ENCODE measurements around the gene PROK1. TPM values are rescaled to one million over a fixed set of nuclear protein-coding genes. Genes with fewer than 3 reads are reported as not detected.
"Not testable (repeated sequence)": the region's sequence is repeated elsewhere in the genome, so short reads cannot be mapped to it uniquely, and the experiment has no call there.

The PROK1 gene
- total and polyA plus RNA-seq, 2 of the 4 experiments (the other 2 are of a cell fraction), result not detected

DNA sequence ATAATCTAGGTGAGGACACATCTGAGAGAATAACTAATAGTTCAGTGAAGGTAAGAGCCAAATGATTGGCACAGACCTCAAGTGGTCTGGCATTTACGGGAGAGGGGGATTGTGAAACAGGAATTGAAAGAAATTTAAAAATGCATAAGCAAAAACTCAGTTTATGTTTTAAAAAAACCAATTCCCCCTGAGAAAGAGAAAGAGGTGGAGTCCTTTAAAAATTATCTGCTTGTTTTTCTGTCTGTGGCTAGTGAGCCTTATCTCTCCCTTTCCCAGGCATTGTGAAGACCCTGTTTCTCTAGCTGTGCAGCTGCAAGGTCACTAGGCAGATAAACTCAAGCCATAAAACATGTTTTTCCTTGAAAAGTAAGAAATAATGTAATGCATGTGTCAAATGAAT lies 37.9 kb upstream of the PROK1 start:
- H3K4me3 ChIP-seq (ENCODE audit: insufficient read depth, low read depth, low read length); POLR2A ChIA-PET (ENCODE audit: unreplicated experiment); ATAC-seq (ENCODE audit: low read depth); H3K79me1 ChIP-seq (ENCODE audit: low read depth in 1 of 2, low read length in 2 of 2); BruUV-seq (replicated peaks); H4K5ac ChIP-seq (ENCODE audit: low read depth, low read length); H2AK5ac ChIP-seq (ENCODE audit: low read depth, low read length); H2BK20ac ChIP-seq (ENCODE audit: low read depth, low read length); H3K9ac ChIP-seq (ENCODE audit: low read depth, low read length); H3K18ac ChIP-seq (ENCODE audit: low read depth, low read length); H3K56ac ChIP-seq (ENCODE audit: extremely low read depth, insufficient read depth, low read length); H3K4me1 ChIP-seq (ENCODE audit: control insufficient read depth, insufficient read depth, low read length); H3K36me3 ChIP-seq (ENCODE audit: control insufficient read depth, insufficient read depth, low read length); H2AK9ac ChIP-seq (replicated peaks; ENCODE audit: low read depth, low read length, poor library complexity); H2BK5ac ChIP-seq (ENCODE audit: low read depth, low read length, poor library complexity, severe bottlenecking); H4K20me1 ChIP-seq (ENCODE audit: insufficient read depth, low read length); dilution Hi-C loops (cut with HindIII; ENCODE audit: low sequenced_read_pairs, unreplicated experiment); H3K9me1 ChIP-seq (ENCODE audit: insufficient read depth, low read length); H2BK15ac ChIP-seq (ENCODE audit: low read depth, low read length); H3K14ac ChIP-seq (replicated peaks; ENCODE audit: low read depth, low read length); DNase-seq; H3K9me3 ChIP-seq (ENCODE audit: control insufficient read depth, insufficient read depth, low read length); H3K4ac ChIP-seq (ENCODE audit: low read depth, low read length); H2BK120ac ChIP-seq (ENCODE audit: low read depth, low read length); H3K4me2 ChIP-seq (ENCODE audit: low read depth, low read length); H3K23ac ChIP-seq (ENCODE audit: low read depth, low read length); H3K27ac ChIP-seq (ENCODE audit: insufficient read depth, low read length); H4K8ac ChIP-seq (ENCODE audit: low read depth in 2 of 2, low read length in 2 of 2); H4K91ac ChIP-seq (ENCODE audit: insufficient read depth, low read depth, low read length); H2AFZ ChIP-seq (replicated peaks; ENCODE audit: low read length, poor library complexity): not testable (repeated sequence)
- intact Hi-C loops (cut with micrococcal nuclease) (loop anchor here (2.0 kb wide), 1 partner anchor 210 kb away; no protein-coding TSS in a partner anchor), in situ Hi-C loops (cut with MboI; ENCODE audit: low sequenced_read_pairs) (loop anchor here (5.0 to 10.0 kb wide), 3 partner anchors 49 to 208 kb away; no protein-coding TSS in a partner anchor)
- WGBS, 2 experiments (ENCODE audit: extremely low coverage in 2 of 2, insufficient read length in 1 of 2), result no CpG with 5 or more reads among the region's 1 CpG
- CTCF ChIA-PET, result interaction anchor here (0.6 to 2.5 kb wide), 9 partner anchors 8 to 210 kb away, joined by 3 to 29 read pairs (median 3); partner anchors contain the start of gene RBM15
- peaks cover 14% of the 10 kb centered on the region for H3K27me3 ChIP-seq (ENCODE audit: control insufficient read depth, insufficient read depth, low read length)
